ENCODE data around the gene IGSF9. TPM values are rescaled to one million over a fixed set of nuclear protein-coding genes. Genes with fewer than 3 reads are reported as not detected.

IGSF9 gene
- total RNA-seq, 1 experiment from 2014 or later, result not detected

- H3K27me3 ChIP-seq (ENCODE audit: low read length), result no peaks in the 10 kb centered on the region
- H3K4me3 ChIP-seq (ENCODE audit: low read length), result no peak overlapping the region
- no peaks in the 10 kb centered on the region for H3K9me2 ChIP-seq (replicated peaks; ENCODE audit: insufficient read depth, low read length)
- H3K9me3 ChIP-seq (ENCODE audit: low read length), result no peaks in the 10 kb centered on the region
- H3K4me2 ChIP-seq (ENCODE audit: low read depth, low read length, poor library complexity, severe bottlenecking), result no peak overlapping the region
- H3K27ac ChIP-seq (ENCODE audit: low read length), result no peak overlapping the region
- H3K9ac ChIP-seq (ENCODE audit: low read length), result no peak overlapping the region
- H4K20me1 ChIP-seq (ENCODE audit: insufficient read depth, low read depth, low read length), result no peaks in the 10 kb centered on the region
- peaks cover 7% of the 10 kb centered on the region for H3K4me1 ChIP-seq (ENCODE audit: low read length)
- H3K36me3 ChIP-seq (ENCODE audit: insufficient read depth, low read length), result no peaks in the 10 kb centered on the region
- no peaks in the 10 kb centered on the region for H3K79me2 ChIP-seq (ENCODE audit: low read length)
- DNase-seq, result no peak
- H2AFZ ChIP-seq (ENCODE audit: low read length), result no peak overlapping the region
Observed at GRCh38 chr1:159882527-159882862, 62.9 kb downstream of the IGSF9 start.

GRCh38 chr1:159881622-159882526 lies 63.5 kb downstream of the IGSF9 start:
- Histone ChIP-seq H4K20me1 (ENCODE audit: insufficient read depth, low read depth, low read length) (no peaks in the 10 kb centered on the region), H3K79me2 (ENCODE audit: low read length) (no peaks in the 10 kb centered on the region), H3K27ac (ENCODE audit: low read length) (no peak overlapping the region), H3K4me1 (ENCODE audit: low read length) (peaks cover under 1% of the 10 kb centered on the region; the same call in 1 of the 2 replicates), H3K4me3 (ENCODE audit: low read length) (no peak overlapping the region), H3K9me3 (ENCODE audit: low read length) (no peaks in the 10 kb centered on the region), H3K9me2 (replicated peaks; ENCODE audit: insufficient read depth, low read length) (no peaks in the 10 kb centered on the region), H3K36me3 (ENCODE audit: insufficient read depth, low read length) (no peaks in the 10 kb centered on the region), H3K9ac (ENCODE audit: low read length) (no peak overlapping the region), H3K4me2 (ENCODE audit: low read depth, low read length, poor library complexity, severe bottlenecking) (no peak overlapping the region), H2AFZ (ENCODE audit: low read length) (no peak overlapping the region), H3K27me3 (ENCODE audit: low read length) (no peaks in the 10 kb centered on the region)
- DNase-seq, result no peak

DNA sequence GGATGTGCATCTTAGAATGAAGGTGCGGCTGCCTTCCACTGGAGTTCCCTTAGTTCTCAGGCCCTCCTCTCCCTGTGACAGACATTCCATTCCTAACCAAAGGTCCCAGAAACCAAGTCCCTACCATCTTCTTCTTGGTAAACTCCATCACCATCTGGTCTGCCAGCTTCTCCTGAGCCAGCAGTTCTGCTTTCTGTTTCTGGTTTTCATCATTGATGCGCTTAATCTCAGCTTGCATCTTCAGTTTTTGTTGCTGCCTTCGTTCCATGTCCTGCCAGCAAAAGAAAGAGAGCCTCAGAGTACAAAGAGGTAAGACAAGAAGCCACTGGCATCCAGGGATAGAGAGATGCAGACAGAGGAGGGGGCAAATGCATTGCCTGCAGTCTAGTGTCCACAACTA lies 65.0 kb downstream of the IGSF9 start:
- Histone ChIP-seq H3K36me3 (ENCODE audit: insufficient read depth, low read length) (no peaks in the 10 kb centered on the region), H3K9ac (ENCODE audit: low read length) (no peak overlapping the region), H3K79me2 (ENCODE audit: low read length) (no peaks in the 10 kb centered on the region), H3K4me2 (ENCODE audit: low read depth, low read length, poor library complexity, severe bottlenecking) (no peak overlapping the region), H2AFZ (ENCODE audit: low read length) (no peak overlapping the region), H3K4me1 (ENCODE audit: low read length) (no peaks in the 10 kb centered on the region), H3K27ac (ENCODE audit: low read length) (no peak overlapping the region), H3K9me2 (replicated peaks; ENCODE audit: insufficient read depth, low read length) (no peaks in the 10 kb centered on the region), H3K9me3 (ENCODE audit: low read length) (no peaks in the 10 kb centered on the region), H3K4me3 (ENCODE audit: low read length) (no peak overlapping the region), H3K27me3 (ENCODE audit: low read length) (no peaks in the 10 kb centered on the region), H4K20me1 (ENCODE audit: insufficient read depth, low read depth, low read length) (no peaks in the 10 kb centered on the region)
- no peak for DNase-seq

DNA sequence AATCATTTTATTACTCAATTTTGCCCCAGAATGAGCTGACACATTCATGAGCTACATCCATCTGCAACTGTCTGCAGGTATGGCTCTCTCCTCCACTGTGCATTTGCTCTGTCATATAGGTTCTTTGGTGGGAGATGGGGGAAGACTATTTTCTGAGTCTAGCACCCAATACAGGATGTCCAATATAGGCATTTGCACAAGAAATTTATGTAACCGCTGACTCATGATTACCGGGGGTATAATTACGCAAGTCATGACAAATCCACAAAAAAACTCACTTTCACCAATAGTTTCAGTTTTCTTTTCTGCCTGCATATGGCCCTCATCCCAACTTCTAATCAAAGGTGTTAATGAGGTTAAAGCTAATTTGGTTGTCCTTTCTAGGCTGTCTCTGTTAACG lies 65.4 kb downstream of the IGSF9 start:
- Histone ChIP-seq H3K36me3 (ENCODE audit: insufficient read depth, low read length) (no peaks in the 10 kb centered on the region), H3K9ac (ENCODE audit: low read length) (no peak overlapping the region), H3K27me3 (ENCODE audit: low read length) (no peaks in the 10 kb centered on the region), H3K79me2 (ENCODE audit: low read length) (no peaks in the 10 kb centered on the region), H3K4me1 (ENCODE audit: low read length) (no peaks in the 10 kb centered on the region), H3K4me2 (ENCODE audit: low read depth, low read length, poor library complexity, severe bottlenecking) (no peak overlapping the region), H4K20me1 (ENCODE audit: insufficient read depth, low read depth, low read length) (no peaks in the 10 kb centered on the region), H2AFZ (ENCODE audit: low read length) (no peak overlapping the region), H3K9me3 (ENCODE audit: low read length) (no peaks in the 10 kb centered on the region), H3K27ac (ENCODE audit: low read length) (no peak overlapping the region), H3K4me3 (ENCODE audit: low read length) (no peak overlapping the region), H3K9me2 (replicated peaks; ENCODE audit: insufficient read depth, low read length) (no peaks in the 10 kb centered on the region)
- no peak for DNase-seq

GRCh38 chr1:159879136-159879535 lies 66.3 kb downstream of the IGSF9 start:
- H3K27me3 ChIP-seq (ENCODE audit: low read length), result no peaks in the 10 kb centered on the region
- H3K79me2 ChIP-seq (ENCODE audit: low read length), result no peaks in the 10 kb centered on the region
- DNase-seq, result no peak

GRCh38 chr1:159877695-159878444 lies 67.5 kb downstream of the IGSF9 start:
- Histone ChIP-seq H3K9ac (ENCODE audit: low read length) (no peak overlapping the region), H3K9me2 (replicated peaks; ENCODE audit: insufficient read depth, low read length) (no peaks in the 10 kb centered on the region), H3K79me2 (ENCODE audit: low read length) (no peaks in the 10 kb centered on the region), H3K4me2 (ENCODE audit: low read depth, low read length, poor library complexity, severe bottlenecking) (no peak overlapping the region), H3K27me3 (ENCODE audit: low read length) (no peaks in the 10 kb centered on the region), H2AFZ (ENCODE audit: low read length) (no peak overlapping the region), H3K27ac (ENCODE audit: low read length) (no peak overlapping the region), H4K20me1 (ENCODE audit: insufficient read depth, low read depth, low read length) (no peaks in the 10 kb centered on the region), H3K4me3 (ENCODE audit: low read length) (no peak overlapping the region), H3K36me3 (ENCODE audit: insufficient read depth, low read length) (no peaks in the 10 kb centered on the region), H3K4me1 (ENCODE audit: low read length) (no peaks in the 10 kb centered on the region), H3K9me3 (ENCODE audit: low read length) (no peaks in the 10 kb centered on the region)
- DNase-seq, result no peak

More at GRCh38 chr1:159879136-159879535, 66.3 kb downstream of the IGSF9 start:
- H4K20me1 ChIP-seq (ENCODE audit: insufficient read depth, low read depth, low read length), result no peaks in the 10 kb centered on the region
- no peak overlapping the region for H3K4me3 ChIP-seq (ENCODE audit: low read length)
- no peaks in the 10 kb centered on the region for H3K36me3 ChIP-seq (ENCODE audit: insufficient read depth, low read length)
- H3K9me3 ChIP-seq (ENCODE audit: low read length), result no peaks in the 10 kb centered on the region
- H3K9me2 ChIP-seq (replicated peaks; ENCODE audit: insufficient read depth, low read length), result no peaks in the 10 kb centered on the region
- no peaks in the 10 kb centered on the region for H3K4me1 ChIP-seq (ENCODE audit: low read length)
- no peak overlapping the region for H3K9ac ChIP-seq (ENCODE audit: low read length)
- H2AFZ ChIP-seq (ENCODE audit: low read length), result no peak overlapping the region
- H3K27ac ChIP-seq (ENCODE audit: low read length), result no peak overlapping the region
- H3K4me2 ChIP-seq (ENCODE audit: low read depth, low read length, poor library complexity, severe bottlenecking), result no peak overlapping the region

Small RNA genes within 50 kb of the gene (small RNA-seq; reads per million reads assigned to genes)
- gene MIR4259, result not detected

Other genes starting within 250 kb of the IGSF9 start
- gene CRP, start 231.0 kb downstream of the IGSF9 start, total RNA-seq (2014; rRNA removed; shearing (Covaris generic); ENCODE audit: low replicate concordance), result not detected in 2 replicates
- not detected in 2 replicates for gene DUSP23, start 164.7 kb downstream of the IGSF9 start, total RNA-seq (2014; rRNA removed; shearing (Covaris generic); ENCODE audit: low replicate concordance)
- not detected in 2 replicates for gene FCRL6, start 143.3 kb downstream of the IGSF9 start, total RNA-seq (2014; rRNA removed; shearing (Covaris generic); ENCODE audit: low replicate concordance)
- not detected in 2 replicates for gene SLAMF8, start 118.7 kb downstream of the IGSF9 start, total RNA-seq (2014; rRNA removed; shearing (Covaris generic); ENCODE audit: low replicate concordance)
- not detected in 2 replicates for gene VSIG8, start 83.0 kb downstream of the IGSF9 start, total RNA-seq (2014; rRNA removed; shearing (Covaris generic); ENCODE audit: low replicate concordance)
- gene CFAP45, start 45.4 kb downstream of the IGSF9 start, total RNA-seq (2014; rRNA removed; shearing (Covaris generic); ENCODE audit: low replicate concordance), result 1.2 TPM in 1 of 2 replicates, not detected in the other
- gene TAGLN2, start 20.1 kb downstream of the IGSF9 start, total RNA-seq (2014; rRNA removed; shearing (Covaris generic); ENCODE audit: low replicate concordance), result 141 and 188 TPM in 2 replicates
- not detected in 2 replicates for gene SLAMF9, start 8.6 kb upstream of the IGSF9 start, total RNA-seq (2014; rRNA removed; shearing (Covaris generic); ENCODE audit: low replicate concordance)
- gene PIGM, start 86.4 kb upstream of the IGSF9 start, total RNA-seq (2014; rRNA removed; shearing (Covaris generic); ENCODE audit: low replicate concordance), result 3.2 and 6.3 TPM in 2 replicates
- gene KCNJ10, start 124.5 kb upstream of the IGSF9 start, total RNA-seq (2014; rRNA removed; shearing (Covaris generic); ENCODE audit: low replicate concordance), result not detected in 2 replicates
- gene KCNJ9, start 135.9 kb upstream of the IGSF9 start, total RNA-seq (2014; rRNA removed; shearing (Covaris generic); ENCODE audit: low replicate concordance), result not detected in 2 replicates
- 15.8 and 33.8 TPM in 2 replicates for gene IGSF8, start 153.0 kb upstream of the IGSF9 start, total RNA-seq (2014; rRNA removed; shearing (Covaris generic); ENCODE audit: low replicate concordance)
- gene ATP1A2, start 170.1 kb upstream of the IGSF9 start, total RNA-seq (2014; rRNA removed; shearing (Covaris generic); ENCODE audit: low replicate concordance), result not detected in 2 replicates
- not detected in 2 replicates for gene ATP1A4, start 206.0 kb upstream of the IGSF9 start, total RNA-seq (2014; rRNA removed; shearing (Covaris generic); ENCODE audit: low replicate concordance)
- gene CASQ1, start 245.0 kb upstream of the IGSF9 start, total RNA-seq (2014; rRNA removed; shearing (Covaris generic); ENCODE audit: low replicate concordance), result not detected in 2 replicates

Measured in Karpas-422 (cell line).